K562 (cell line): ENCODE measurements around the gene DMAC2. TPM values are rescaled to one million over a fixed set of nuclear protein-coding genes. Genes with fewer than 3 reads are reported as not detected.

Source experiments
- BRCA1 ChIP-seq, 2 experiments: fragments of 450-650 bp in 1 of 2; sonication (generic) in 1 of 2; formaldehyde crosslinking in 1 of 2; IDR thresholded peaks; 2 replicates each; pipeline versions ENCODE4 v1.5.0 to v1.6.1; 2017 to 2020; ENCODE audit warnings: mild to moderate bottlenecking in 1 of 2, missing genetic modification reagents in 1 of 2
- BRD4 ChIP-seq: fragments of 200-600 bp; sonication (generic); IDR thresholded peaks from 2 replicates; pipeline ENCODE4 v1.6.1; 2017; ENCODE audit warnings: inconsistent platforms
- DACH1 ChIP-seq: fragments of 450-650 bp; IDR thresholded peaks from 2 replicates; pipeline ENCODE4 v1.6.1; 2018; ENCODE audit not compliant: partially characterized antibody
- ERF ChIP-seq: fragments of 450-650 bp; formaldehyde crosslinking; IDR thresholded peaks from 2 replicates; pipeline ENCODE4 v1.4.0; 2020; ENCODE audit warnings: mild to moderate bottlenecking, mixed read lengths
- FOXA1 ChIP-seq: fragments of 450-650 bp; IDR thresholded peaks from 2 replicates; pipeline ENCODE4 v1.6.1; 2016; ENCODE audit warnings: mild to moderate bottlenecking, borderline replicate concordance
- GABPB1 ChIP-seq: sonication (generic); formaldehyde crosslinking; IDR thresholded peaks from 2 replicates; pipeline ENCODE4 v1.8.0; 2022; ENCODE audit warnings: mild to moderate bottlenecking, missing genetic modification reagents
- GTF2F1 ChIP-seq: IDR thresholded peaks from 2 replicates; pipeline ENCODE4 v1.6.1; 2011; ENCODE audit warnings: low read depth, low read length, improper control_type of control experiment
- KDM5B ChIP-seq: fragments of 200-600 bp; sonication (generic); IDR thresholded peaks from 2 replicates; pipeline ENCODE4 v1.6.1; 2012; ENCODE audit warnings: low read depth, mild to moderate bottlenecking, moderate library complexity, low read length, control low read depth, inconsistent platforms; ENCODE audit not compliant: insufficient replicate concordance
- MCM5 ChIP-seq: fragments of 450-650 bp; IDR thresholded peaks from 2 replicates; pipeline ENCODE4 v1.6.1; 2016; ENCODE audit warnings: low read depth
- MED1 ChIP-seq: sonication (generic); formaldehyde crosslinking; IDR thresholded peaks from 2 replicates; pipeline ENCODE4 v1.8.1; 2023; ENCODE audit warnings: missing genetic modification reagents, borderline replicate concordance
- PKNOX1 ChIP-seq: fragments of 450-650 bp; IDR thresholded peaks from 2 replicates; pipeline ENCODE4 v1.6.1; 2016
- POLR2AphosphoS5 ChIP-seq: IDR thresholded peaks from 2 replicates; pipeline ENCODE4 v1.6.1; 2011; ENCODE audit warnings: mild to moderate bottlenecking, low read depth, low read length, moderate library complexity; ENCODE audit not compliant: control insufficient read depth, insufficient read depth
- STAT5B ChIP-seq: fragments of 250-450 bp; sonication (Bioruptor Pico); IDR thresholded peaks from 2 replicates; pipeline ENCODE4 v1.8.0; 2021; ENCODE audit warnings: mild to moderate bottlenecking, inconsistent platforms
- SUPT5H ChIP-seq: fragments of 450-650 bp; IDR thresholded peaks from 2 replicates; pipeline ENCODE4 v1.6.1; 2016
- TCFL5 ChIP-seq: fragments of 250-450 bp; sonication (Bioruptor Pico); conservative IDR thresholded peaks from 2 replicates; pipeline ENCODE4 v1.6.1; 2021; ENCODE audit warnings: mild to moderate bottlenecking, moderate library complexity, matching md5 sums
- TRIM28 ChIP-seq: fragments of 450-650 bp; IDR thresholded peaks from 2 replicates; pipeline ENCODE4 v1.6.1; 2017
- U2AF1 ChIP-seq: fragments of 200-400 bp; formaldehyde crosslinking; optimal IDR thresholded peaks from 2 replicates; pipeline ENCODE3; 2017; ENCODE audit warnings: mild to moderate bottlenecking, low read depth, low read length, moderate library complexity
- ZKSCAN3 ChIP-seq: fragments of 250-450 bp; sonication (Bioruptor Pico); IDR thresholded peaks from 2 replicates; pipeline ENCODE4 v1.4.0; 2020
- ZNF780A ChIP-seq: fragments of 250-450 bp; sonication (Bioruptor Pico); IDR thresholded peaks from 2 replicates; pipeline ENCODE4 v1.5.0; 2021; ENCODE audit warnings: mild to moderate bottlenecking
- polyA plus RNA-seq, 8 experiments: library from polyadenylated mRNA; depleted of rRNA in 4 of 8; stranded (reverse) in 5 of 8; unstranded in 3 of 8; fragments of >200 nt; fragmentation: Nextera tagmentation in 2 of 8; fragmentation: Illumina TruSeq in 1 of 8; extraction: Ambion mirVana in 2 of 8; extraction: Trizol in 1 of 8; gene quantifications; 2 replicates each; pipeline versions ENCODE4 v1.2.1 to v1.2.3, GENCODE V29; 2011 to 2014; ENCODE audit warnings: inconsistent platforms in 1 of 8, missing spikeins in 1 of 8
- total RNA-seq, 7 experiments: library from RNA; depleted of rRNA in 6 of 7; stranded (reverse); fragments of >200 nt in 6 of 7; fragmentation: Illumina TruSeq in 2 of 7; extraction: Trizol in 2 of 7; gene quantifications; 2 replicates each; pipeline versions ENCODE4 v1.2.1 to v1.2.3, GENCODE V29; 2011 to 2021; ENCODE audit warnings: low replicate concordance in 1 of 7
- TF ChIP-seq, protein P1 (sequence below), 2 experiments: fragments of 450-650 bp; IDR thresholded peaks; 2 replicates each; pipeline ENCODE4 v1.6.1; 2018; ENCODE audit warnings: mild to moderate bottlenecking in 2 of 2, low read depth in 1 of 2; ENCODE audit not compliant: partially characterized antibody in 2 of 2
- TF ChIP-seq, protein P2 (sequence below): fragments of 450-650 bp; formaldehyde crosslinking; IDR thresholded peaks from 2 replicates; pipeline ENCODE4 v1.4.0; 2020; ENCODE audit warnings: mild to moderate bottlenecking, mixed read lengths
- TF ChIP-seq, protein P3 (sequence below): conservative IDR thresholded peaks from 2 replicates; pipeline ENCODE4 v1.6.1; 2011; ENCODE audit warnings: low read depth, mild to moderate bottlenecking, low read length; ENCODE audit not compliant: control insufficient read depth

DMAC2 gene
- total and polyA plus RNA-seq, 9 of the 15 experiments (the other 6 are each of a cell fraction or from before 2014, with no cell fraction given): 12.9 to 61.2 (median 43.1) TPM

DNA sequence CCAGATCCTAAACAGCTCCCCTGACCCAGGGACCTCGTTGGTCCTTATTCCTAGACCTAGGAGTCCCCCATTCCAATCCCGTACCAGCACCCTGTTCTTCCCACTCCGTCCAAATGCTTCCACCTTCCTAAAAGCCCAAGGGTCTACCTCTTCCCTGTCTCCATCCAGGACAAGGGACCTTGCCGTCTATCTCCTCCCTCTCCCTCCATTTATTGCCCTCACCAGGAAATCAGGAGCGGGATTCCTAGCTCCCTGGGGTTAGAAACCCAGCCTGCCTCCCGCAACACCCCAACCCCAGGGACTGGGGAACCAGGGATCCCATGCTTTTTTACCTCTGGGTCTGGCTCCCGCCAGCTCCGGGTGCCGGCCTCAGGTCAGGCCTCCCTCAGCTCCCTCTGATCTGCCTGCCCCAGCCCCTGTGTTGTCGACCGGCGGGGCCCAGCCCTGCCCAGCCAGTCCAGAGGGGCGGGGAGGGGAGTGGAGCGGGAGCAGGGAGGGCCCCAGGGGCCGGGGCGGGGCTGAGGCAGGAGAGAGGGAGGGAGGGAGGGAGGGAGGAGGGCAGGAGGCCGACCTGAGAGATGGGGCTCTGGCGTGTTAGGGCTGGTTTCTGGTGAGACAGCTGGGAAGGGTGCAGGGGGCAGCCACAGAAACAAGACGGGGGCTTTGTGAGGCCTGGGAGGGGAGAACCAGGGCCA is 12.6 kb downstream of the DMAC2 start, which contains the start of gene B3GNT8 (continued):
- TF ChIP-seq POLR2AphosphoS5 (peak; percentile 19; the same call in 1 of the 2 replicates), DACH1 (no peak), MCM5 (no peak), BRCA1 (IDR thresholded peaks at IDR 0.05) (no peak), BRCA1 (CRISPR knock-in tag; IDR thresholded peaks at IDR 0.05) (no peak), STAT5B (CRISPR knock-in tag) (no peak), U2AF1 (no peak), ERF (CRISPR knock-in tag) (0 out of 2 replicates have a peak, but pooled peaks have one; percentile 44), SUPT5H (peak; percentile 41; the same call in 1 of the 2 replicates), TCFL5 (CRISPR knock-in tag) (no peak), BRD4 (no peak), MED1 (no peak), FOXA1 (no peak), TRIM28 (no peak), ZKSCAN3 (no peak), KDM5B (peak; percentile 50), GABPB1 (CRISPR knock-in tag) (no peak), ZNF780A (CRISPR knock-in tag) (no peak), GTF2F1 (no peak), PKNOX1 (no peak)
- TF ChIP-seq, protein P1, sequence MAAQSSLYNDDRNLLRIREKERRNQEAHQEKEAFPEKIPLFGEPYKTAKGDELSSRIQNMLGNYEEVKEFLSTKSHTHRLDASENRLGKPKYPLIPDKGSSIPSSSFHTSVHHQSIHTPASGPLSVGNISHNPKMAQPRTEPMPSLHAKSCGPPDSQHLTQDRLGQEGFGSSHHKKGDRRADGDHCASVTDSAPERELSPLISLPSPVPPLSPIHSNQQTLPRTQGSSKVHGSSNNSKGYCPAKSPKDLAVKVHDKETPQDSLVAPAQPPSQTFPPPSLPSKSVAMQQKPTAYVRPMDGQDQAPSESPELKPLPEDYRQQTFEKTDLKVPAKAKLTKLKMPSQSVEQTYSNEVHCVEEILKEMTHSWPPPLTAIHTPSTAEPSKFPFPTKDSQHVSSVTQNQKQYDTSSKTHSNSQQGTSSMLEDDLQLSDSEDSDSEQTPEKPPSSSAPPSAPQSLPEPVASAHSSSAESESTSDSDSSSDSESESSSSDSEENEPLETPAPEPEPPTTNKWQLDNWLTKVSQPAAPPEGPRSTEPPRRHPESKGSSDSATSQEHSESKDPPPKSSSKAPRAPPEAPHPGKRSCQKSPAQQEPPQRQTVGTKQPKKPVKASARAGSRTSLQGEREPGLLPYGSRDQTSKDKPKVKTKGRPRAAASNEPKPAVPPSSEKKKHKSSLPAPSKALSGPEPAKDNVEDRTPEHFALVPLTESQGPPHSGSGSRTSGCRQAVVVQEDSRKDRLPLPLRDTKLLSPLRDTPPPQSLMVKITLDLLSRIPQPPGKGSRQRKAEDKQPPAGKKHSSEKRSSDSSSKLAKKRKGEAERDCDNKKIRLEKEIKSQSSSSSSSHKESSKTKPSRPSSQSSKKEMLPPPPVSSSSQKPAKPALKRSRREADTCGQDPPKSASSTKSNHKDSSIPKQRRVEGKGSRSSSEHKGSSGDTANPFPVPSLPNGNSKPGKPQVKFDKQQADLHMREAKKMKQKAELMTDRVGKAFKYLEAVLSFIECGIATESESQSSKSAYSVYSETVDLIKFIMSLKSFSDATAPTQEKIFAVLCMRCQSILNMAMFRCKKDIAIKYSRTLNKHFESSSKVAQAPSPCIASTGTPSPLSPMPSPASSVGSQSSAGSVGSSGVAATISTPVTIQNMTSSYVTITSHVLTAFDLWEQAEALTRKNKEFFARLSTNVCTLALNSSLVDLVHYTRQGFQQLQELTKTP (IDR thresholded peaks at IDR 0.05; ENCODE audit: low read depth in 1 of 2, partially characterized antibody in 2 of 2): no peak
- TF ChIP-seq, protein P2, sequence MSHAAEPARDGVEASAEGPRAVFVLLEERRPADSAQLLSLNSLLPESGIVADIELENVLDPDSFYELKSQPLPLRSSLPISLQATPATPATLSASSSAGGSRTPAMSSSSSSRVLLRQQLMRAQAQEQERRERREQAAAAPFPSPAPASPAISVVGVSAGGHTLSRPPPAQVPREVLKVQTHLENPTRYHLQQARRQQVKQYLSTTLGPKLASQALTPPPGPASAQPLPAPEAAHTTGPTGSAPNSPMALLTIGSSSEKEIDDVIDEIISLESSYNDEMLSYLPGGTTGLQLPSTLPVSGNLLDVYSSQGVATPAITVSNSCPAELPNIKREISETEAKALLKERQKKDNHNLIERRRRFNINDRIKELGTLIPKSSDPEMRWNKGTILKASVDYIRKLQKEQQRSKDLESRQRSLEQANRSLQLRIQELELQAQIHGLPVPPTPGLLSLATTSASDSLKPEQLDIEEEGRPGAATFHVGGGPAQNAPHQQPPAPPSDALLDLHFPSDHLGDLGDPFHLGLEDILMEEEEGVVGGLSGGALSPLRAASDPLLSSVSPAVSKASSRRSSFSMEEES (CRISPR knock-in tag): no peak
- TF ChIP-seq, protein P3, sequence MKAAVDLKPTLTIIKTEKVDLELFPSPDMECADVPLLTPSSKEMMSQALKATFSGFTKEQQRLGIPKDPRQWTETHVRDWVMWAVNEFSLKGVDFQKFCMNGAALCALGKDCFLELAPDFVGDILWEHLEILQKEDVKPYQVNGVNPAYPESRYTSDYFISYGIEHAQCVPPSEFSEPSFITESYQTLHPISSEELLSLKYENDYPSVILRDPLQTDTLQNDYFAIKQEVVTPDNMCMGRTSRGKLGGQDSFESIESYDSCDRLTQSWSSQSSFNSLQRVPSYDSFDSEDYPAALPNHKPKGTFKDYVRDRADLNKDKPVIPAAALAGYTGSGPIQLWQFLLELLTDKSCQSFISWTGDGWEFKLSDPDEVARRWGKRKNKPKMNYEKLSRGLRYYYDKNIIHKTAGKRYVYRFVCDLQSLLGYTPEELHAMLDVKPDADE: no peak
